Measurements from ENCODE around the gene MRPL10. TPM values are rescaled to one million over a fixed set of nuclear protein-coding genes. Genes with fewer than 3 reads are reported as not detected.

The MRPL10 gene
- 13.7 and 20.3 TPM in 2 replicates for total RNA-seq

DNA sequence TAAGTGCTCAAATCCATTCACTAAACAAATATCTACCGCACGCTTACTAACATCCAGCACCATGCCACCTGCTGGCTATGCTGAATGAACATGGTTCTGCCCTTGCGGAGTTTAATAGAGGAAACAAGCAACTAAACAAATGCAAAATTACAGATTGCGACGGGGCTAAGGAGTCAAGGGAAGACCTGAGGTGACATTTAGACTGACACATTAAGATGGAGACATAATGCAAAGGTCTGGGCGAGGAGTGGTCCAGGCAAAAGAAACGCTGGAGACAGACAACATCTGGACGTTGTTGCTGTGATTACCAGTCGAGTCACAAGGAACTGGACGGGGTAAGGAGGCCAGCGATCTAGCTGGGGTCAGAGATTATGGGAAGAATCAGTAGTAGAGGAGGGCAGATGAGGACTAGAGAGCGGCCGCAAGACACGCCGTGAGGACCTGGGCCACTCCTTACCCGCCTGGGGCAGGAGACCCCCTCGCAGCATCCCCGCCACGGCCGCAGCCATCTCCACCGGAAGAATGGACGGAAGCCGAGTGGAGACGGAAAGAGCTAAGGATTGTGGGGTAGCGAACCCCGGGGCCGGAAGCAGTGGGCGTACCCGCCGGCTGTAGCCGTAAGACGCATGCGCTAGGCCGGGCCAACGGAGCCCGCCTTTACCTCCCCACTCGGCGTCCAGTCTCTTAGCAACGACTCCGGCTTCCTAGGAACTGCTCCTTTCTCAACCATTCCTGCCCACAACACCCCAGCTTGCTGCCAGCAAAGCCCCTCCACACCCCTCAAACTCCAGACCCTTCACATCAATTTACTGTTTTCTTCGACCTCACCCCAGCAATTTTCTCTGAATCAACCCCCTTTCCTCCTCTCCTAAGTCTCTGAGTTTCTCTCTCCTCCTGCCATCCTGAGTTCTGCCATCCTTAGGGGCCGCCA, at the start of gene MRPL10, which contains the start of gene LRRC46:
TSS of gene MRPL10 (minus strand) at position 539 of the 931 bp plus-strand sequence. CDS start at position 509, 30 bp downstream.
TSS of gene LRRC46 (plus strand) at position 668 of the 931 bp plus-strand sequence. CDS start 320 bp downstream, outside the sequence.

DNA sequence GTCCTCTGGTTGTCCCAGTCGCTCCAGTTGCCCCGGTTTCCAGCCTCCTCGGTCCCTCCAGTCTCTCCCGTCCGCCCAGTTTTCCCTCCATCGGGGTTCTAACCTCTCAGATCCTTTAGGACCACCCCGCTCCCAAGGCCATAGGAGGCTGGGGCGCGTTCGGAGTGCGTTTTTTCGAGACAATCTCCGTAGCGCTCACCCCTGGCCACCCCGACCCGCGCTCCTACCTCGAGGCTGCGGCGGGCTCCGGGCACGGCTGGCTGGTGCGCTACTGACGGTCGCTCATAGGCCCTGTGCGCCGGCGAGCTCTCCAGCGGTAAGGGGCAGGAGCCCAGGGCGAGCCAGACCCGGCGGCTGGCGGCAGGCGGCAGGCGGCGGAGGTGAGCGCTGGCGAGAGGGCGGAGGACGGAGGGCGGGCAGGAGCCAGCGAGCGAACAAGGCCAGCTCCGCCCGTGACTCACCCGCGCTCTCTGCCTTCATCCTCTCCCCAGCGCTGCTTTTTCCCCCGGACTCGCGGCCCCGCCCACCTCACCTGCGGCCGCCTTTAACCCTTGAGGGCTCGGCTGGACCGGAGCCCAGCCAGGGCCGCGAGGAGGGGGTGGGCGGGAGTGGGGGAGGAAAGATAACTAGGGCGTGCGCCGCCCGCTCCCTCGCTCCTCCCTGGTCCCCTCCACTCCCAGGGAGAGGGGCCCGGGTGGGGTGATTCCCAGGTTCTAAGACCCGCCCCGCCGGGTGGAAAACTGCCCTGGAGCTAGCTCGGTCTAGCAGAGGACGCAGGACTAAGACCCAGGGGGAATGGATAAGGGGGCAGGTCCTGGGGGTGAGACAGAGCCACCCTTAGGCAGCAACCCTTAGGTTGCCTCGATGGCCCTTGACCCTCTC, 19.6 kb upstream of the MRPL10 start, which contains the start of gene SP6:
TSS of gene SP6 (minus strand) at position 472 of the 882 bp plus-strand sequence. CDS start 2,734 bp downstream, outside the sequence.

DNA sequence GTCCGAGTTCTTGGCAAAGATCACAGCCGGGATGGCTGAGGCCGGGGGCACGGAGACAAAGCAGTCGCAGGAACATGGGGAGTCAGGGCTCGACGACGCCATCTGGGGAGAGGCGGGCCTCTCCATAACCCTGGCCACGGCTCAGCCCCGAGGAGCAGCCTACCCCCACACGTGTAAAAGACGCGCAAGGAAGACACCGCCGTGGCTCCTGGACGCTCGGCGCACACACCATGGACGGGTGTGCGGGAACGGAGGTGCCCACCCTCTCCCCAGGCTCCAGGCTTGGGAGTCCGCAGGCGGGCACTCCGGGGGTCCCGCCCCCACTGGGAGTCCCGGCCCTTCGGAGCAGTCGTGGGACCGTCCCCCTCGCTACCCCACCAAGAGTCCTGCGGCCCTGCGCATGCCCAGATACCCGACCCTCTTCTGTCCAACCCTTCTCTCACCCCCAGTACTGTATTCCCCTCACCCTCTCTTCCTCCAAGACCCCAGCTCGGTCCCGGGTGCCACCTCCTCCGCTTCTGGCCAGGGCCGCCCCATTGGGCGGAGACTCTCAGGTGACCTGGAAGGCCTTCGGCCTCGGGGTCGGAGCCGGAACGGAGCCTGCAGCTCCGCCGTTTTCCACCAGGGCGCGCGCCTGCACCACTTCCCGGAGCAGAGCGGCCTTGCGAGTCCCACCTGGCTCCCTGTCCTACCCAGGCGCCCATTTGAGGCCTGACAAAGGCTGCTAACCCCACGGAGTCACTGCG, 9.6 kb upstream of the MRPL10 start, which contains the start of gene SCRN2:
TSS of gene SCRN2 (minus strand) at position 532 of the 746 bp plus-strand sequence. CDS start at position 102, 430 bp downstream.

DNA sequence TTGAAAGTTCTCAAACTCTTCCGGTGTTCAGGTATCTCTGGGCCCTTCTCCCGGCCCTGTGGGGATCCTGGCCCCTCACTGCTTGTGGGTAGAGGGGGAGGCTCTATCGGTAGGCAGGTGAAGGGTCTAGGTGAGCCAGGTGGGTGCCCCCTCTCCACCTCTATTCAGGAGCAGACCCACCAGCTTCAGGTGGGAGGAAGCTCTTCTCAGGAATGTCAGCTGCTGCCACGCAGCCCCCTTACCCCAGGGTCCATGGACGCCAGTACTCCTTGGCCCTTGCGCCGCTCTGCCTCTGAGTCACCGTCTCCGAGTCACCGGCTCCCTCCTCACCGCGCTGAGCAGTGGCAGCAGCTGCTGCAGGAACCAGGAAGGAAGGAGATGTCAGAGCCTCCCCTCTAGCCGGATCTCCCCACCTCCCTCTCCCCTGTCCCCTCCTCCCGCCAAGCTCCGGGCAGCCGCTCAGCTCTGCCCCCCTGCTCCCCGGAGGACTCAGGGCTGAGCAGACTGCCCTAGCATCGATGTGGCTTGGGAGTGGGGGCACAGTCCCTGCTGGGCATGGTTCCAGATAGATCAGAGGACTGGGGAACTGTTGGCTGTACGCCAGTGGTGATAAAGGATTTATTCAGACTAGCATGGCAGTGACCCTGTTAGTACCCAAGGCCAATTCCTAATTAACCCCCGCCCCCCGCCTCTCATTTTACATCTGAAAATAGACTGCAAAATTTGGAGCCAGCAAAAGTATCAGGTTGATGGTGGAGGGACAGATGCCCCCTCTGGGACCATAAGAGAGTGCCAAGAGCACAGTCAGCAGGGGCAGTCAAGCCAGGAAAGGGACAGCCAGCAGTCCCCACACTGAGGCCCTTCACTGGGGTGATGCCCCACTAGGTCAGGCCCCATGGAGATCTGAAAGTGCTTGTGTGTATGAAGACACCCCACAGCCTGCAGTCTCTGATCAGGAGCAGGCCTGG, 9.6 kb downstream of the MRPL10 start, which contains the start of gene OSBPL7:
TSS of gene OSBPL7 (minus strand) at position 371 of the 968 bp plus-strand sequence. CDS start 1,516 bp downstream, outside the sequence.

Other genes with a start within 250 kb of the MRPL10 start
- gene KPNB1, start 181.6 kb downstream of the MRPL10 start, total RNA-seq: 275 and 323 TPM in 2 replicates
- 5.8 and 11.6 TPM in 2 replicates for gene TBKBP1, start 137.4 kb downstream of the MRPL10 start, total RNA-seq
- not detected in 2 replicates for gene TBX21, start 98.3 kb downstream of the MRPL10 start, total RNA-seq
- gene OSBPL7, start 9.7 kb downstream of the MRPL10 start, total RNA-seq: 0.68 and 5.2 TPM in 2 replicates
- gene LRRC46, start 129 bp upstream of the MRPL10 start, total RNA-seq: 0.07 TPM in 1 of 2 replicates, not detected in the other
- 21.7 and 22.2 TPM in 2 replicates for gene SCRN2, start 9.7 kb upstream of the MRPL10 start, total RNA-seq
- 1.3 and 3.8 TPM in 2 replicates for gene SP6, start 19.6 kb upstream of the MRPL10 start, total RNA-seq
- 1.4 and 3.4 TPM in 2 replicates for gene SP2, start 64.7 kb upstream of the MRPL10 start, total RNA-seq
- 36.2 and 41.0 TPM in 2 replicates for gene PNPO, start 110.0 kb upstream of the MRPL10 start, total RNA-seq
- gene PRR15L, start 126.3 kb upstream of the MRPL10 start, total RNA-seq: 0.34 and 4.5 TPM in 2 replicates
- 59.9 and 74.8 TPM in 2 replicates for gene CDK5RAP3, start 139.6 kb upstream of the MRPL10 start, total RNA-seq
- gene COPZ2, start 206.3 kb upstream of the MRPL10 start, total RNA-seq: 9.6 and 10.3 TPM in 2 replicates
- 192 and 486 TPM in 2 replicates for gene NFE2L1, start 216.8 kb upstream of the MRPL10 start, total RNA-seq

Measured in nasal cavity respiratory epithelium epithelial cell of viscerocranial mucosa (primary cell).